A673 (cell line): ENCODE data around the gene DGKQ.
"Not testable (repeated sequence)": the region's sequence is repeated elsewhere in the genome, so short reads cannot be mapped to it uniquely, and the experiment has no call there.

Experiments
- CTCF ChIP-seq: fragments of 300-800, 200-600 bp; sonication (generic); conservative IDR thresholded peaks from 2 replicates; pipeline ENCODE4 v1.5.1; 2017; ENCODE audit warnings: low read depth, mild to moderate bottlenecking, antibody characterized with exemption, low read length, moderate library complexity, mixed read lengths
- EZH2 ChIP-seq: fragments of 200-600 bp; sonication (generic); IDR thresholded peaks from 2 replicates; pipeline ENCODE4 v1.6.1; 2017; ENCODE audit warnings: borderline replicate concordance, low read depth, mild to moderate bottlenecking, mixed read lengths, antibody characterized with exemption, low read length; ENCODE audit not compliant: poor library complexity, severe bottlenecking

GRCh38 chr4:927566-927965 lies 45.8 kb downstream of the DGKQ start:
- TF ChIP-seq CTCF, EZH2: not testable (repeated sequence)
